NT2/D1 (cell line): ENCODE results near the gene TRPV4.

ENCODE experiments used
- SUZ12 ChIP-seq: IDR thresholded peaks from 2 replicates; pipeline ENCODE4 v1.6.1; 2011; ENCODE audit not compliant: insufficient read length, insufficient read depth; ENCODE audit errors: extremely low read depth
- YY1 ChIP-seq: IDR thresholded peaks from 2 replicates; pipeline ENCODE4 v1.6.1; 2011; ENCODE audit not compliant: insufficient read length, insufficient read depth
- ZNF274 ChIP-seq: IDR thresholded peaks from 2 replicates; pipeline ENCODE4 v1.6.1; 2011; ENCODE audit warnings: mild to moderate bottlenecking, low read depth, low read length

DNA sequence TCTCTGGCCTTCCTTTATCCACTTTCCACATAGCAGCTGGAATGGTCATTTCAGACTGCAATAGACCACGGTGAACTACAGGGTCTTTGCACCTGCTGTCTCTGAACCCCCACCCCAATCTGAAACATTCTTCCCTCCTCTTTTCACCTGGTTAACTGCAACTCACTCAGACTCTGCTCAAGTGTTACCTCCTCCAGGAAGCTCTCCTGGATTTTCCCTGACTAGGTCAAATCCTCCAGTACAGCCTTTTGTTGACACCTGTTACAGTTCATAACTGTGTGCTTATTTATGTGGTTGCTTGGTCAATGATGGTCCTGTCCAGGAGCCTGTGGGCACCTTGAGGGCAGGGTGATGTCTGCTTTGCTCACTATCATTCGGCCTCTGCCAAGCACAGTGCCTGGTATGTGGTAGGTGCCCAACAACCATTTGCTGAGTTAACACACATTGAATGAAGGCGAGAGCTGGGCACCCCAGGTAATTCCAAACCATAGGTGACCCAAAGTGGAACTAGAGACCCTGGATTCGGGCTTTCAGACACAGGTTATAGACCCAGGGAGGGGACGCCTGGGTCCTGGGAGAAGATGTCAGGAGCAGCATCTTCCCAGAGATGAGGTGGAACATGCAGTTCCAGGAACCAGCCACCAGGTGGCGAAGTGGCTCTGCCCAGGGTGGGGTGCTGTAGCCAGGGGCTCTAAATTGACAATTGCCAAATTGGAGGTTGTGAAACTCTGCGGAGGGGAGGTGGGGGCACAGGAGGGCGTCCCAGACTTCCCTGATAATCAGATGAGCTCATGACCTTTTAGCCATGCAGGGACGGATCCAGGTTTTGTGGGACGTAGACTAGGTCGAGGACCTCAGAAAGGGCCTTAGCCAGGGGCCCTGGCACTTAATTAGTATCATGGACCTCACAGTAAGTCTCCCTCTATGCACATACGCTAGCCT is 28.1 kb downstream of the TRPV4 start:
- TF ChIP-seq ZNF274 (no peak), SUZ12 (no peak), YY1 (no peak)
